GM13976 (cell line): ENCODE data around the gene ZNF821.
A peak's percentile ranks its signal among the peaks of the same experiment; 100 is the strongest.

ENCODE experiments used
- DNase-seq: peaks from one replicate; pipeline ENCODE4 v3.0.0; 2012; ENCODE audit warnings: low spot score
- in situ Hi-C: fragments of 300-500 bp; cut with MboI; formaldehyde crosslinking; loops from one replicate; pipeline ENCODE4 v1.12.0; 2022; ENCODE audit warnings: low sequenced_read_pairs, mixed read lengths, inconsistent platforms; ENCODE audit not compliant: unreplicated experiment
- TF ChIP-seq, protein P1 (sequence below): IDR thresholded peaks from 2 replicates; pipeline ENCODE4 v1.5.1; 2012; ENCODE audit warnings: borderline replicate concordance, mild to moderate bottlenecking; ENCODE audit not compliant: insufficient read depth; ENCODE audit errors: extremely low read depth, missing control alignments, control extremely low read depth

Gene ZNF821, protein sequence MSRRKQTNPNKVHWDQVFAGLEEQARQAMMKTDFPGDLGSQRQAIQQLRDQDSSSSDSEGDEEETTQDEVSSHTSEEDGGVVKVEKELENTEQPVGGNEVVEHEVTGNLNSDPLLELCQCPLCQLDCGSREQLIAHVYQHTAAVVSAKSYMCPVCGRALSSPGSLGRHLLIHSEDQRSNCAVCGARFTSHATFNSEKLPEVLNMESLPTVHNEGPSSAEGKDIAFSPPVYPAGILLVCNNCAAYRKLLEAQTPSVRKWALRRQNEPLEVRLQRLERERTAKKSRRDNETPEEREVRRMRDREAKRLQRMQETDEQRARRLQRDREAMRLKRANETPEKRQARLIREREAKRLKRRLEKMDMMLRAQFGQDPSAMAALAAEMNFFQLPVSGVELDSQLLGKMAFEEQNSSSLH

DNA sequence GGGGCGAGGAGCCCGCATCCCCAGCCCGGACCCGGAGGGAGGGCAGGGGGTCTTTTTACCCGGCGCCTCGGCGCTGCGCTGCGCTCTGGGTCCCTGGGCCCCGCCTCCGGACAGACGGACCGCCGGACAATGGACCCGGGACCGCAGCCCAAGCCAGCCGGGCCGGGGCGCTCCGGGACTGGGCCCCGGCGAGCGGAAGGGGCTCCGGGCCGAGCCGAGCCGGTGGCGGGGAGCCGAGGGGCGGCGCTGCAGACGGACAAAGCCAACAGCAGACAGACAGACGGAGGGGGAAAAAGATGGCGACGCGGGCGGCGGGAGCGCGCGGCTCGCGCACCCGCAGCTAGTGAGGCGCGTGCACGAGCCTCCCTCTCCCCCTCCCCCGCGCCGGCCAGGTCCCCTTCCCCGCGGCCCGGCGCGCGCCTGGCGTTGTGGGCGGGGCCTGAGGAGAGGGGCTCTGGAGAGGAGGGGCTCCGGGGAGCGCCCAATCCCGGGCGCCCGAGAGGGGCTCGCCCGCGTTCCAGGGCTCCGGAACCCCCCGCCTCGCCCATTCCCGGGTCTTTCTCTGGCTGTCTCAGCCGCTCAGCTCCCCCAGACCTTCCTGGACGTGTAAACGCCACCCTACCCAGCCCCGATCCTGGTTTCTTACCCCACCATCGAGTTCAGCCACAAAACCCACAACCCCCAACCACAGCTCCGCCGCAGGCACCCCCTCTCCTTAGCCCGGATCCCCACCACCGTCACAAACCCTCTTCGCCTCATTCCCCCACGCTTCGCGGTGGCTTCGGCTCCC lies at the start of gene ZNF821:
Gene ZNF821, minus strand, starts transcription at position 334 of the 790 bp plus-strand sequence. CDS start 4,236 bp downstream, outside the sequence.
- TF ChIP-seq, protein P1, sequence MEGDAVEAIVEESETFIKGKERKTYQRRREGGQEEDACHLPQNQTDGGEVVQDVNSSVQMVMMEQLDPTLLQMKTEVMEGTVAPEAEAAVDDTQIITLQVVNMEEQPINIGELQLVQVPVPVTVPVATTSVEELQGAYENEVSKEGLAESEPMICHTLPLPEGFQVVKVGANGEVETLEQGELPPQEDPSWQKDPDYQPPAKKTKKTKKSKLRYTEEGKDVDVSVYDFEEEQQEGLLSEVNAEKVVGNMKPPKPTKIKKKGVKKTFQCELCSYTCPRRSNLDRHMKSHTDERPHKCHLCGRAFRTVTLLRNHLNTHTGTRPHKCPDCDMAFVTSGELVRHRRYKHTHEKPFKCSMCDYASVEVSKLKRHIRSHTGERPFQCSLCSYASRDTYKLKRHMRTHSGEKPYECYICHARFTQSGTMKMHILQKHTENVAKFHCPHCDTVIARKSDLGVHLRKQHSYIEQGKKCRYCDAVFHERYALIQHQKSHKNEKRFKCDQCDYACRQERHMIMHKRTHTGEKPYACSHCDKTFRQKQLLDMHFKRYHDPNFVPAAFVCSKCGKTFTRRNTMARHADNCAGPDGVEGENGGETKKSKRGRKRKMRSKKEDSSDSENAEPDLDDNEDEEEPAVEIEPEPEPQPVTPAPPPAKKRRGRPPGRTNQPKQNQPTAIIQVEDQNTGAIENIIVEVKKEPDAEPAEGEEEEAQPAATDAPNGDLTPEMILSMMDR: no peak
- in situ Hi-C loops: no loop called here
- DNase-seq: peak; percentile 89

- TF ChIP-seq, protein P1: no peak
- in situ Hi-C loops: no loop called here
- no peak for DNase-seq
Observed at GRCh38 chr16:71933017-71933416, 49.0 kb upstream of the ZNF821 start.

DNA sequence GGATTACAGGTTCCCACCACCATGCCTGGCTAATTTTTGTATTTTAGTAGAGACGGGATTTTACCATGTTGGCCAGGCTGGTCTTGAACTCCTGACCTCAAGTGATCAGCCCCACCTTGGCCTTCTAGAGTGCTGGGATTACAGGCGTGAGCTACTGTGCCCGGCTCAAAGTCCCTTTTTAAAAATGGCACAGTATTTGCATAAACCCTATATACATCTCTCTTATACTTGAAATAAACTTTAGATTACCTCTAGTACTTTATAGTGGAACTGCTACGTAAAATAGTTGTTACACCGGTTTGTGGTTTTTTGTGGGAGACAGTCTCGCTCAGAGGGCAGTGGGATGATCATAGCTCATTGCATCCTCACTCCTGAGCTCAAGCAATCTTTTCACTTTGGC lies 47.6 kb upstream of the ZNF821 start:
- no peak for DNase-seq
- in situ Hi-C loops: no loop called here
- TF ChIP-seq, protein P1: no peak

GRCh38 chr16:71931001-71931400 lies 47.0 kb upstream of the ZNF821 start:
- DNase-seq: no peak
- in situ Hi-C loops: no loop called here
- TF ChIP-seq, protein P1: no peak

- no peak for DNase-seq
- in situ Hi-C loops: no loop called here
Observed at GRCh38 chr16:71930013-71930563, 46.1 kb upstream of the ZNF821 start.

DNA sequence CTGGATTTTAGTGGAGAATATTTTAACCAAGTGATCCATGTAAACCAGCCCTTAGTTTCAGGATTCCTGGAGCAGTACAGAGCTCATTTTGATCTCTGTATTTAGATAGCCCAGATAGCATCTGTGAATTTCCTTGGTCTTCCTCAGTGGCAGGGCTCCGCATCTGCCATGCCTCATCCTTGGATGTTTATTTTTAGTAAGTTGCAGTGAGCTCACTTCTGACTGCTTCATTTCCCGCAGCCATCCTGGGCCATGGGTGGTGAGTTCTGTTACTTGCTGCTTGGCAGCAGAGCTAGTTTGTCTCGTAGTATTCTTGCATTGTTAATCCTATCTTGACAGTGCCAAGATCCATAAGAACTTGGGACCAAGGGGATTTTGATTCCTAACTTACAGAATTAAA lies 45.1 kb upstream of the ZNF821 start:
- DNase-seq: no peak
- in situ Hi-C loops: no loop called here
- TF ChIP-seq, protein P1: no peak

More at GRCh38 chr16:71930013-71930563, 46.1 kb upstream of the ZNF821 start:
- TF ChIP-seq, protein P1: no peak
